Measurements from ENCODE around the gene CERS1.

Gene CERS1

DNA sequence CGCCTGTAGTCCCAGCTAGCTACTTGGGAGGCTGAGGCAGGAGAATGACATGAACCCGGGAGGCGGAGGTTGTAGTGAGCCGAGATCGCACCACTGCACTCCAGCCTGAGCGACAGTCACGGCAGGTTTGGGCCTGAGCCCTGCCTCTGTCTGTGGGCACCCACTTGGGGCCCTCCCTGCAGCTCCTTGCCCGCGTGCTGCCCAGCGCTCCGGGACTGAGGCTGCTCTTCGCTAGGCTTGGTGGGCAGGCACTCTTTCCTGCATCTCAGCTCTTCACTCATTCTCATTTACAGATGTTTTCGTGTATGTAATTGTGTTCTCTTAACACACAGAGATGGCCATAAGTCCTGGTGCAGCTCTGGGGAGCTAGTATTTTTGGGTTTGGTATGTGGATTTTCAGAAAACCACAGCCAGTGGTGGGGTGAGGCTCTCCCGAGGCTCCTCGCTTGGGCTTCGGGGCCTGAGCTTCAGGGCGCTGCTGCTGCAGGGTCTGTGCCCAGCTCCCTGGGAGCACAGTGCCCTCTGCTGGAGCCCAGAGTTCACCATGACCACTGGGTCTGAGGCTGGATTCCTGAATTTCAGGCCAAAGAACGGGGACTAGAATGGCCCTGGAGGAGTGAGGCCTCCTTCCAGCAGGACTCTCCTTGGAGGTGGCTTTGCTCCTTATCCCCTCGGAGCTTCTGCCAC lies 49.0 kb downstream of the CERS1 start:
- H3K4me1 ChIP-seq (ENCODE audit: control insufficient read depth, low read depth, low read length), result no peaks in the 10 kb centered on the region
- H2BK5ac ChIP-seq (ENCODE audit: low read length), result no peak overlapping the region
- no peak overlapping the region for H3K56ac ChIP-seq (ENCODE audit: low read length)
- H3K4me2 ChIP-seq (ENCODE audit: low read length), result no peak overlapping the region
- H2BK15ac ChIP-seq (replicated peaks; ENCODE audit: low read depth), result no peak overlapping the region
- peak; percentile 80 for DNase-seq
- no peak overlapping the region for H3K4ac ChIP-seq (ENCODE audit: low read depth, low read length)
- no peak overlapping the region for H2AK5ac ChIP-seq (ENCODE audit: low read length)
- WGBS (ENCODE audit: extremely low coverage, insufficient coverage, low lambda C conversion rate), result no CpG with 5 or more reads among the region's 19 CpGs
- no peak overlapping the region for H3K23ac ChIP-seq (ENCODE audit: low read length)
- H3K27me3 ChIP-seq (ENCODE audit: insufficient read depth, low read length, poor library complexity), result no peaks in the 10 kb centered on the region
- no peak overlapping the region for H3K27ac ChIP-seq (ENCODE audit: low read depth, low read length)
- peaks cover 6% of the 10 kb centered on the region for H3K36me3 ChIP-seq (ENCODE audit: control insufficient read depth, insufficient read depth, low read length)
- no peak overlapping the region for H2BK120ac ChIP-seq (ENCODE audit: low read depth, low read length)
- no peak overlapping the region for H3K9ac ChIP-seq (ENCODE audit: low read length)
- H4K5ac ChIP-seq (ENCODE audit: low read length), result no peak overlapping the region
- no peak overlapping the region for H3K4me3 ChIP-seq (ENCODE audit: low read length)
- peaks cover 44% of the 10 kb centered on the region for H3K79me1 ChIP-seq (ENCODE audit: low read length)
- peaks cover 44% of the 10 kb centered on the region for H3K79me2 ChIP-seq (ENCODE audit: control insufficient read depth, insufficient read depth, low read length)
- H3K18ac ChIP-seq (ENCODE audit: low read length), result no peak overlapping the region
- no peak overlapping the region for H4K8ac ChIP-seq (ENCODE audit: low read depth, low read length)

DNA sequence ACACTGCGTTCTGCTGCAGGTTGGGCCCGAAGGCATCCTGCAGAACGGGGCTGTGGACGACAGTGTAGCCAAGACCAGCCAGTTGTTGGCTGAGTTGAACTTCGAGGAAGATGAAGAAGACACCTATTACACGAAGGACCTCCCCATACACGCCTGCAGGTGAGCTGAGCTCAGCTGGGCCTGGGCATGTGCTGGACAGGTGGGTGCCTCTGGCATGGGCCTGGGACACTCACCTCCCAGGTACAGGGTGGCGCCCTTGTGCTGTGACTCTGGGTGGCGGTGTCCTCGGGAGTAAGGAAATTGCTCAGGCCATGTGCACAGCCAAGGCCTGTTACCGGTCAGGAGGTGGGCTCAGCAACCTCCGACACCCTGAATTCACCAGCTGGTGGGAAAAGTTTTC lies 50.0 kb downstream of the CERS1 start:
- no peak overlapping the region for H3K23ac ChIP-seq (ENCODE audit: low read length)
- H3K79me2 ChIP-seq (ENCODE audit: control insufficient read depth, insufficient read depth, low read length), result peaks cover 55% of the 10 kb centered on the region
- peaks cover 49% of the 10 kb centered on the region for H3K79me1 ChIP-seq (ENCODE audit: low read length)
- WGBS (ENCODE audit: extremely low coverage, insufficient coverage, low lambda C conversion rate), result no CpG with 5 or more reads among the region's 12 CpGs
- H2BK5ac ChIP-seq (ENCODE audit: low read length), result no peak overlapping the region
- H3K27me3 ChIP-seq (ENCODE audit: insufficient read depth, low read length, poor library complexity), result no peaks in the 10 kb centered on the region
- H4K5ac ChIP-seq (ENCODE audit: low read length), result no peak overlapping the region
- no peak overlapping the region for H3K4ac ChIP-seq (ENCODE audit: low read depth, low read length)
- peaks cover 6% of the 10 kb centered on the region for H3K36me3 ChIP-seq (ENCODE audit: control insufficient read depth, insufficient read depth, low read length)
- H3K4me2 ChIP-seq (ENCODE audit: low read length), result no peak overlapping the region
- no peak for DNase-seq
- H3K56ac ChIP-seq (ENCODE audit: low read length), result no peak overlapping the region
- no peak overlapping the region for H3K18ac ChIP-seq (ENCODE audit: low read length)
- no peak overlapping the region for H2AK5ac ChIP-seq (ENCODE audit: low read length)
- H3K27ac ChIP-seq (ENCODE audit: low read depth, low read length), result no peak overlapping the region
- H2BK120ac ChIP-seq (ENCODE audit: low read depth, low read length), result no peak overlapping the region
- no peak overlapping the region for H4K8ac ChIP-seq (ENCODE audit: low read depth, low read length)
- no peaks in the 10 kb centered on the region for H3K4me1 ChIP-seq (ENCODE audit: control insufficient read depth, low read depth, low read length)
- no peak overlapping the region for H3K9ac ChIP-seq (ENCODE audit: low read length)
- no peak overlapping the region for H3K4me3 ChIP-seq (ENCODE audit: low read length)
- no peak overlapping the region for H2BK15ac ChIP-seq (replicated peaks; ENCODE audit: low read depth)

DNA sequence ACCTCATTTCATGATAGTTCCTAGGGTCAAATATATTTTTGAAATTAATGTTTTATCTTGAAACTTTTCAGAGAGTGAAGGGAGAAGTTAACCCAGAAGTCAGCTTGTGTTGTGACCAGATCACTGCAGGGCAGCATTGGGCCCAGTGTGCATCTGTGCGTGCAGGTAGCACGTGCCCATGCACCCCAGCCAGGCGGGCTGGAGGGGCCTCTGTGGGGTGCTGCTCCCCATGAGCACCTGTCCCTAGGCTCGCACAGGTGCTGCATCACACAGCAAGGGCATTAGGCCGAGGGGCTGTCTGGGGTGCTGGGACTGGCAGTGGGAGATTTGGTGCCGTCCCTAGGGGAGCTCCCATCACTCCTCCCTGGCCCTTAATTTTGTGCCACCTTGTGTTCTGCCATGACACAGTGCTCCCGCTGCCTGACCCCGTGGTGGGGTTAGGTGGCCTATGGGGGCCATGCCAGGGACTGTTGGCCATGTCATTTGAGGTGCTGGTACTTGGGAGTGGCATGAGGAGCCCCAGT lies 51.1 kb downstream of the CERS1 start:
- Histone ChIP-seq H3K4ac (ENCODE audit: low read depth, low read length) (no peak overlapping the region), H2BK120ac (ENCODE audit: low read depth, low read length) (no peak overlapping the region), H3K79me2 (ENCODE audit: control insufficient read depth, insufficient read depth, low read length) (peaks cover 66% of the 10 kb centered on the region), H3K4me1 (ENCODE audit: control insufficient read depth, low read depth, low read length) (no peaks in the 10 kb centered on the region), H3K4me3 (ENCODE audit: low read length) (no peak overlapping the region), H4K5ac (ENCODE audit: low read length) (no peak overlapping the region), H2BK15ac (replicated peaks; ENCODE audit: low read depth) (no peak overlapping the region), H3K56ac (ENCODE audit: low read length) (no peak overlapping the region), H3K79me1 (ENCODE audit: low read length) (peaks cover 55% of the 10 kb centered on the region), H4K8ac (ENCODE audit: low read depth, low read length) (no peak overlapping the region), H2BK5ac (ENCODE audit: low read length) (no peak overlapping the region), H3K4me2 (ENCODE audit: low read length) (no peak overlapping the region), H2AK5ac (ENCODE audit: low read length) (no peak overlapping the region), H3K27ac (ENCODE audit: low read depth, low read length) (no peak overlapping the region), H3K36me3 (ENCODE audit: control insufficient read depth, insufficient read depth, low read length) (peaks cover 6% of the 10 kb centered on the region), H3K23ac (ENCODE audit: low read length) (no peak overlapping the region), H3K18ac (ENCODE audit: low read length) (no peak overlapping the region), H3K9ac (ENCODE audit: low read length) (no peak overlapping the region), H3K27me3 (ENCODE audit: insufficient read depth, low read length, poor library complexity) (no peaks in the 10 kb centered on the region)
- DNase-seq, result no peak
- WGBS (ENCODE audit: extremely low coverage, insufficient coverage, low lambda C conversion rate), result no CpG with 5 or more reads among the region's 8 CpGs

DNA sequence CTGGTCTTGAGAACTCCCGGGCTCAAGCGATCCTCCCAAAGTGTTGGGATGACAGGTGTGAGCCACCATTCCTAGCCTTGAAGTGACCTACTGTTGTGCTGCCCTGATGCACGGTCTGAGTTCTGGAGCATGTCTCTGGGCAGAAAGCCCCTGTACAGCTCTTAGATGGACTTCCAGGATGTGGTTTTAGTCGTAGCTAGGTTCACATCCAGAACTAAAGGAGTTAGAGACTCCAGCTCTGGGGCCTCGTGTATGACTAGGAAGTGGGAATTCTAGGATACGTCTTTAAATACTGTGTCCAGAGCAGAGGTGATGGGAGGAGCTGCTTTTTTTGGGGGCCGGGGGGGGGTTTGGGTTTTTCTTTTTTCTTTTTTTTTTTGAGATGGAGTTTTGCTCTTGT lies 52.0 kb downstream of the CERS1 start:
- no peak overlapping the region for H3K18ac ChIP-seq (ENCODE audit: low read length)
- H3K27me3 ChIP-seq (ENCODE audit: insufficient read depth, low read length, poor library complexity), result no peaks in the 10 kb centered on the region
- H3K4me1 ChIP-seq (ENCODE audit: control insufficient read depth, low read depth, low read length), result no peaks in the 10 kb centered on the region
- H2BK120ac ChIP-seq (ENCODE audit: low read depth, low read length), result no peak overlapping the region
- H4K8ac ChIP-seq (ENCODE audit: low read depth, low read length), result no peak overlapping the region
- no peak overlapping the region for H3K9ac ChIP-seq (ENCODE audit: low read length)
- no peak overlapping the region for H3K4ac ChIP-seq (ENCODE audit: low read depth, low read length)
- H3K23ac ChIP-seq (ENCODE audit: low read length), result no peak overlapping the region
- WGBS (ENCODE audit: extremely low coverage, insufficient coverage, low lambda C conversion rate), result no CpG with 5 or more reads among the region's 7 CpGs
- H2AK5ac ChIP-seq (ENCODE audit: low read length), result no peak overlapping the region
- no peak overlapping the region for H2BK15ac ChIP-seq (replicated peaks; ENCODE audit: low read depth)
- H3K4me2 ChIP-seq (ENCODE audit: low read length), result no peak overlapping the region
- H3K79me1 ChIP-seq (ENCODE audit: low read length), result peaks cover 56% of the 10 kb centered on the region
- peaks cover 73% of the 10 kb centered on the region for H3K79me2 ChIP-seq (ENCODE audit: control insufficient read depth, insufficient read depth, low read length)
- DNase-seq, result no peak
- H3K36me3 ChIP-seq (ENCODE audit: control insufficient read depth, insufficient read depth, low read length), result peaks cover 6% of the 10 kb centered on the region
- no peak overlapping the region for H2BK5ac ChIP-seq (ENCODE audit: low read length)
- no peak overlapping the region for H4K5ac ChIP-seq (ENCODE audit: low read length)
- H3K56ac ChIP-seq (ENCODE audit: low read length), result no peak overlapping the region
- H3K27ac ChIP-seq (ENCODE audit: low read depth, low read length), result no peak overlapping the region
- no peak overlapping the region for H3K4me3 ChIP-seq (ENCODE audit: low read length)

GRCh38 chr19:18842166-18842565 lies 53.8 kb downstream of the CERS1 start:
- Histone ChIP-seq H3K56ac (ENCODE audit: low read length) (no peak overlapping the region), H3K23ac (ENCODE audit: low read length) (no peak overlapping the region), H3K79me2 (ENCODE audit: control insufficient read depth, insufficient read depth, low read length) (peaks cover 73% of the 10 kb centered on the region), H3K79me1 (ENCODE audit: low read length) (peaks cover 48% of the 10 kb centered on the region), H4K8ac (ENCODE audit: low read depth, low read length) (no peak overlapping the region), H4K5ac (ENCODE audit: low read length) (no peak overlapping the region), H2BK120ac (ENCODE audit: low read depth, low read length) (no peak overlapping the region), H3K9ac (ENCODE audit: low read length) (no peak overlapping the region), H3K4ac (ENCODE audit: low read depth, low read length) (no peak overlapping the region), H3K4me3 (ENCODE audit: low read length) (no peak overlapping the region), H3K18ac (ENCODE audit: low read length) (no peak overlapping the region), H3K36me3 (ENCODE audit: control insufficient read depth, insufficient read depth, low read length) (no peaks in the 10 kb centered on the region), H2AK5ac (ENCODE audit: low read length) (no peak overlapping the region), H3K4me1 (ENCODE audit: control insufficient read depth, low read depth, low read length) (no peaks in the 10 kb centered on the region), H3K4me2 (ENCODE audit: low read length) (no peak overlapping the region), H3K27ac (ENCODE audit: low read depth, low read length) (no peak overlapping the region), H3K27me3 (ENCODE audit: insufficient read depth, low read length, poor library complexity) (no peaks in the 10 kb centered on the region), H2BK15ac (replicated peaks; ENCODE audit: low read depth) (no peak overlapping the region), H2BK5ac (ENCODE audit: low read length) (no peak overlapping the region)
- DNase-seq, result no peak
- WGBS (ENCODE audit: extremely low coverage, insufficient coverage, low lambda C conversion rate), result no CpG with 5 or more reads among the region's 7 CpGs

GRCh38 chr19:18841400-18841799 lies 54.6 kb downstream of the CERS1 start:
- Histone ChIP-seq H3K79me1 (ENCODE audit: low read length) (peaks cover 49% of the 10 kb centered on the region), H3K27me3 (ENCODE audit: insufficient read depth, low read length, poor library complexity) (no peaks in the 10 kb centered on the region), H3K4ac (ENCODE audit: low read depth, low read length) (no peak overlapping the region), H2AK5ac (ENCODE audit: low read length) (no peak overlapping the region), H2BK5ac (ENCODE audit: low read length) (no peak overlapping the region), H4K5ac (ENCODE audit: low read length) (no peak overlapping the region), H3K9ac (ENCODE audit: low read length) (no peak overlapping the region), H3K4me1 (ENCODE audit: control insufficient read depth, low read depth, low read length) (no peaks in the 10 kb centered on the region), H3K56ac (ENCODE audit: low read length) (no peak overlapping the region), H4K8ac (ENCODE audit: low read depth, low read length) (no peak overlapping the region), H3K36me3 (ENCODE audit: control insufficient read depth, insufficient read depth, low read length) (no peaks in the 10 kb centered on the region), H3K4me2 (ENCODE audit: low read length) (no peak overlapping the region), H2BK120ac (ENCODE audit: low read depth, low read length) (no peak overlapping the region), H2BK15ac (replicated peaks; ENCODE audit: low read depth) (no peak overlapping the region), H3K27ac (ENCODE audit: low read depth, low read length) (no peak overlapping the region), H3K18ac (ENCODE audit: low read length) (no peak overlapping the region), H3K79me2 (ENCODE audit: control insufficient read depth, insufficient read depth, low read length) (peaks cover 79% of the 10 kb centered on the region), H3K4me3 (ENCODE audit: low read length) (no peak overlapping the region), H3K23ac (ENCODE audit: low read length) (no peak overlapping the region)
- DNase-seq, result no peak
- no CpG with 5 or more reads among the region's 15 CpGs for WGBS (ENCODE audit: extremely low coverage, insufficient coverage, low lambda C conversion rate)
